C4-2B (cell line): Measurements from ENCODE around the gene GGT7.

Experiments used
- ZFX ChIP-seq: fragments of 450-650 bp; IDR thresholded peaks from 2 replicates; pipeline ENCODE4 v1.6.1; 2017
- TF ChIP-seq, protein P1 (sequence below): fragments of 450-650 bp; conservative IDR thresholded peaks from 2 replicates; pipeline ENCODE4 v1.5.1; 2017; ENCODE audit warnings: mild to moderate bottlenecking

- TF ChIP-seq, protein P1, sequence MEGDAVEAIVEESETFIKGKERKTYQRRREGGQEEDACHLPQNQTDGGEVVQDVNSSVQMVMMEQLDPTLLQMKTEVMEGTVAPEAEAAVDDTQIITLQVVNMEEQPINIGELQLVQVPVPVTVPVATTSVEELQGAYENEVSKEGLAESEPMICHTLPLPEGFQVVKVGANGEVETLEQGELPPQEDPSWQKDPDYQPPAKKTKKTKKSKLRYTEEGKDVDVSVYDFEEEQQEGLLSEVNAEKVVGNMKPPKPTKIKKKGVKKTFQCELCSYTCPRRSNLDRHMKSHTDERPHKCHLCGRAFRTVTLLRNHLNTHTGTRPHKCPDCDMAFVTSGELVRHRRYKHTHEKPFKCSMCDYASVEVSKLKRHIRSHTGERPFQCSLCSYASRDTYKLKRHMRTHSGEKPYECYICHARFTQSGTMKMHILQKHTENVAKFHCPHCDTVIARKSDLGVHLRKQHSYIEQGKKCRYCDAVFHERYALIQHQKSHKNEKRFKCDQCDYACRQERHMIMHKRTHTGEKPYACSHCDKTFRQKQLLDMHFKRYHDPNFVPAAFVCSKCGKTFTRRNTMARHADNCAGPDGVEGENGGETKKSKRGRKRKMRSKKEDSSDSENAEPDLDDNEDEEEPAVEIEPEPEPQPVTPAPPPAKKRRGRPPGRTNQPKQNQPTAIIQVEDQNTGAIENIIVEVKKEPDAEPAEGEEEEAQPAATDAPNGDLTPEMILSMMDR: no peak
- no peak for TF ChIP-seq ZFX
Observed at GRCh38 chr20:34888468-34888867, 15.8 kb upstream of the GGT7 start.
